Mesothelial cell of epicardium (in vitro differentiated cells): ENCODE results near the gene GLCCI1. TPM values are rescaled to one million over a fixed set of nuclear protein-coding genes. Genes with fewer than 3 reads are reported as not detected.

Experiments
- DNase-seq, 2 experiments: peaks; one replicate each; pipeline ENCODE4 v3.0.0; 2021; ENCODE audit warnings: low spot score in 2 of 2; ENCODE audit not compliant: unreplicated experiment in 2 of 2
- H3K27ac Mint-ChIP-seq: 2 replicates; pipeline ENCODE4 v1.8.0; 2021; ENCODE audit warnings: mixed read lengths
- H3K27me3 Mint-ChIP-seq: 2 replicates; pipeline ENCODE4 v1.8.0; 2021; ENCODE audit warnings: low read depth, mixed read lengths
- H3K36me3 Mint-ChIP-seq: 2 replicates; pipeline ENCODE4 v1.8.0; 2021; ENCODE audit warnings: mixed read lengths
- H3K4me1 Mint-ChIP-seq: 2 replicates; pipeline ENCODE4 v1.8.0; 2021; ENCODE audit warnings: mixed read lengths
- H3K4me3 Mint-ChIP-seq: 2 replicates; pipeline ENCODE4 v1.8.0; 2021; ENCODE audit warnings: mild to moderate bottlenecking, moderate library complexity, mixed read lengths
- H3K9me3 Mint-ChIP-seq: 2 replicates; pipeline ENCODE4 v1.8.0; 2021; ENCODE audit warnings: mixed read lengths
- CTCF ChIP-seq: fragments of 200-600 bp; sonication (generic); IDR thresholded peaks from one replicate; pipeline ENCODE4 v1.5.0; 2021; ENCODE audit warnings: antibody characterized with exemption; ENCODE audit not compliant: unreplicated experiment
- total RNA-seq: library from RNA; stranded (reverse); gene quantifications from 3 replicates; pipeline ENCODE4 v1.2.1, GENCODE V29; 2021

GLCCI1 gene
- total RNA-seq, 1 donor from 2014 or later, result 30.2 TPM

GRCh38 chr7:8015100-8015745 lies 46.6 kb downstream of the GLCCI1 start:
- Mint-ChIP-seq H3K4me1 (peaks cover 3% of the 10 kb centered on the region), H3K27ac (no peak overlapping the region), H3K36me3 (peaks cover 21% of the 10 kb centered on the region), H3K27me3 (no peaks in the 10 kb centered on the region), H3K9me3 (peaks cover 10% of the 10 kb centered on the region), H3K4me3 (no peak overlapping the region)
- DNase-seq, result no peak
- TF ChIP-seq CTCF, result no peak

GRCh38 chr7:8015746-8016120 lies 47.1 kb downstream of the GLCCI1 start:
- Mint-ChIP-seq H3K27ac (no peak overlapping the region), H3K4me1 (peaks cover 3% of the 10 kb centered on the region), H3K36me3 (peaks cover 20% of the 10 kb centered on the region), H3K4me3 (no peak overlapping the region), H3K9me3 (peaks cover 10% of the 10 kb centered on the region), H3K27me3 (no peaks in the 10 kb centered on the region)
- no peak for DNase-seq
- TF ChIP-seq CTCF, result no peak

GRCh38 chr7:8017423-8017822 lies 48.8 kb downstream of the GLCCI1 start:
- Mint-ChIP-seq H3K4me1 (peaks cover 3% of the 10 kb centered on the region), H3K9me3 (peaks cover 4% of the 10 kb centered on the region), H3K4me3 (no peak overlapping the region), H3K36me3 (peaks cover 12% of the 10 kb centered on the region), H3K27ac (no peak overlapping the region), H3K27me3 (no peaks in the 10 kb centered on the region)
- DNase-seq, result no peak
- no peak for TF ChIP-seq CTCF

GRCh38 chr7:8018961-8019360 lies 50.4 kb downstream of the GLCCI1 start:
- no peak overlapping the region for H3K27ac Mint-ChIP-seq
- no peak for TF ChIP-seq CTCF
- no peak for DNase-seq
- no peak overlapping the region for H3K4me3 Mint-ChIP-seq
- H3K9me3 Mint-ChIP-seq, result peaks cover 8% of the 10 kb centered on the region
- H3K36me3 Mint-ChIP-seq, result peaks cover 24% of the 10 kb centered on the region
- peaks cover 3% of the 10 kb centered on the region for H3K4me1 Mint-ChIP-seq
- H3K27me3 Mint-ChIP-seq, result no peaks in the 10 kb centered on the region

- Mint-ChIP-seq H3K36me3 (peaks cover 50% of the 10 kb centered on the region), H3K27me3 (no peaks in the 10 kb centered on the region), H3K4me3 (no peak overlapping the region), H3K27ac (no peak overlapping the region), H3K9me3 (peaks cover 38% of the 10 kb centered on the region), H3K4me1 (no peaks in the 10 kb centered on the region)
- no peak for TF ChIP-seq CTCF
- no peak for DNase-seq
Observed at GRCh38 chr7:8022628-8023027, 54.0 kb downstream of the GLCCI1 start.

- Mint-ChIP-seq H3K27ac (no peak overlapping the region), H3K4me1 (no peaks in the 10 kb centered on the region), H3K4me3 (no peak overlapping the region), H3K27me3 (no peaks in the 10 kb centered on the region), H3K36me3 (peaks cover 46% of the 10 kb centered on the region), H3K9me3 (peaks cover 43% of the 10 kb centered on the region)
- no peak for TF ChIP-seq CTCF
- DNase-seq, result no peak
Observed at GRCh38 chr7:8035192-8035591, 66.6 kb downstream of the GLCCI1 start.
